NCI-H2107 treated with DMSO at 0.1 percent for 48 hours (cell line): Measurements from ENCODE around the gene GUCY1A2.
"Not testable (repeated sequence)": the region's sequence is repeated elsewhere in the genome, so short reads cannot be mapped to it uniquely, and the experiment has no call there.

Experiments
- DNase-seq: peaks from one replicate; lab custom pipeline; 2025; ENCODE audit not compliant: unreplicated experiment; lab: John Stamatoyannopoulos, UW

GUCY1A2 gene

DNA sequence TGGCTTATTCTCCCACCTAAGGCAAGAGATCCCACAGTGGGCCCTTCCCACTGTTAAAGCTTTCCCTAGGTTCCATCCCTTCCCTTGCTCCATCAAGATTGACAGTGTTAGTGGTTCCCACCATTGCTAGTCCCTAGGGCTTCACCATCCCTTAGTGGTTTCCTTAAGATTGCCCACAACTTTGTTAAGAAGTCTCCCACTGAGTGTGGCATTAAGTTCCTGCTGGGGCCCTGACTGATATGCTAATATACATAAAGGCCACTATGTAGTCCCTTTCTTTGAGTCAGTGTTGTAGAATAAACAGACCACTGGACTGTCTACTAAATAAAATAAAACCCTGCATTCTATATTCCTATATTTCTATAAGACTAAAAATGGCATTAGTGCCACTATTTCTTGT lies 176.1 kb downstream of the GUCY1A2 start:
- DNase-seq = no peak

DNA sequence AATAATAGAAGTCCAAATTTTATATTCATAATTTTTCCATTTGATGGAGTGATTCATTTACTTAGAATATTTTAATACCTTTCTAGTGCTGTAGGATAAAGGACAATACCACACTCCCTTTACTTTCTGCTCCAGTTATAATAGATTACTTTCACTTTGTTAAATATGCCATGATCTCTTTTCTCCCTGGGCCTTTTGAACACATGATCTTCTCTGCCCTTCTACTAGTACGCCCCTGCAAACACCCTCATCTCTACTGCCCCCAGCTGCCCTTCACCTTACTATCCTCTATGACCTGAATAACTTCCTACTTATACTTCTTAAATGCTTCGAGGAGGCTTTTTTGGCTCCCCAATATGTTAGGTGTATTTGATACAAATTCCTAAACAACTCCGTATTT lies 177.3 kb downstream of the GUCY1A2 start:
- no peak for DNase-seq

DNA sequence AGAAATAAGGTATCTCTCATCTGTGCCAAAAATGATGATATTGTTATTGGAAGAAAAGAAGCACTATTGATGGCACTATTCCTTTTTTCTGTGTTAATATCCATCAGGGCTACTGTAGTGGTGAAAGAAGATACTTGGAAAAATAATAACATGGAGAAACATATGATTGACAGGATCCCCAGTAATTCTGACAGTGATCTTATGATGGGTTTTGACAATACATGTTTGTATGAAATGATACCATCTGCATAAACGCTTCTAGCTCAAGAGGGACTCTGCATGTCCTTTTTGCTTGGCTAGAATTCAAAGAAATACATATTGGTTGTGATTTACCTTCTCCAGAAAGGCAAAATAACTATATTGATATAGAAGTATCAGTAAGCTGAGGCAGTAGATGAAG lies 178.1 kb downstream of the GUCY1A2 start:
- DNase-seq = no peak

DNA sequence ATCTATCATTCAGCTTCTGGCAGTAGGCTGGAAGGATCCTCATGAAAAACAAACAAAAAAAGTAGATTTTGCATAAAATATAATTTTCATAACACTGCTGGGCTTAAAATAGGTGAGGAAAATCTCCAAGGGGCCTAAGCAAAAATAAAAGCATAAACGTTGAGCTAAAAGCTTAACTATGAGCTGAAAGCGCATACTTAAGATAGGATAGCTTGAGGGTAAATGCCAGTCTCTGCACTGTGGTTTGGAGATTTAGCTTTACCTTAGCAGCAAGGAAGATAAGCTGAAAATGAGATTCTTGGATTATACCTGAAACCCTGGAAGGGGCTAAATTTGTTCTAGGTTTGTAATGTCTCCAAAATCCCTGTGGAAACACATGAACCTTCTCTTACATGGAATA lies 183.7 kb downstream of the GUCY1A2 start:
- no peak for DNase-seq

DNA sequence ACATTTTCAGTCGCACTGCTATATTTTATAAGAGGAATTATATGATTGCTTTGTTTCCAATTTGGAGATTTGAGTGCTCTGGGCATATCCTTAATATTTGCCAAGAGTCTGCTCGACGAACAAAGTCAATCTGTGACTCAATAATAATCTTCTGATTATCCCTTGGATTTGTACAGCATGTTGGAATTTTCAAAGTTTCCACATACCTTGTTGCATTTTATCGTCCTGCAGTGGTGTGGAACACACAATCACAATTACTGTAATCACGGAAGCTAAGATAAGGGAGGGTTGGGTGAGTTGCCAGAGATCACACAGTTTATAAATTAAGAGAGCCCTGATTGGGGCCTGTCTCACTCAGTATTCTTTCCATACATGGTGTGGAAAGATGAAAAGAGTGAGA lies 189.3 kb downstream of the GUCY1A2 start:
- no peak for DNase-seq

DNA sequence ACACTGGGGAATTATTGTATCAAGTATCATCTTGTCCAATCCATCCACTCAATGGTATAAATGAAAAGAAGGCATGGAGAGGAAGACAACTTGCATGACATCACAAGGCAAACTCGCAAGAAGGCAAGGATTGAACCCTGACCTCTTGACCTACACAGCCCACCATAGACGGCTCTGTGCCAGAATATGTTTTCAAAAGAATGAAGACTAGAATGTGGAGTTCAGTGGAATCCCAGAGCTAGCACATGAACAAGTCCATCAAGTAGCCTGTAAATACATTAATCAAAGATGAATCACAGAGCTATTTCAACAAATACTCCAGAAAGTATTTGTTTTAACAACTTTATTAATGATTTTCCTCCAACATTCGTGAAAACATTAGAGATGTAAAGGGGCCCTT lies 189.7 kb downstream of the GUCY1A2 start:
- DNase-seq = no peak

DNA sequence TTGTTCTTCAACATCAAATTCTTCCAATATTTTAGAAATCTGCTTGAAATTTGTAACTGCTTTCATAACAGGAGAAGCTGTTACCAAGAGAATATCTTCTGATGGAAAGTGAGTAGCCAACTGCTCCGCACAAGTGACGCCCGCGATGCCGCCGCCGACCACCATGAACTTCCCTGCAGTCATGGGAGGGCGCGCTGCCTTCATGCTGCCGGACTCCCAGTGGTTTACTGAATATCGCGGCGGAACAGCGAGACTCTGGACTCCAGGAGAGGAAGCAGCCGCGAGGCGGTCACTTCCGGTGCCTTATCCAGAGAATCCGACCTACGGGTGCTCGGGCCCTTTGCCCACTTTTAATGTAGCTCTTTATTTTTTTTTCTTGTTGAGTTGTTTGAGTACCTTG lies 190.6 kb downstream of the GUCY1A2 start:
- DNase-seq = no peak

DNA sequence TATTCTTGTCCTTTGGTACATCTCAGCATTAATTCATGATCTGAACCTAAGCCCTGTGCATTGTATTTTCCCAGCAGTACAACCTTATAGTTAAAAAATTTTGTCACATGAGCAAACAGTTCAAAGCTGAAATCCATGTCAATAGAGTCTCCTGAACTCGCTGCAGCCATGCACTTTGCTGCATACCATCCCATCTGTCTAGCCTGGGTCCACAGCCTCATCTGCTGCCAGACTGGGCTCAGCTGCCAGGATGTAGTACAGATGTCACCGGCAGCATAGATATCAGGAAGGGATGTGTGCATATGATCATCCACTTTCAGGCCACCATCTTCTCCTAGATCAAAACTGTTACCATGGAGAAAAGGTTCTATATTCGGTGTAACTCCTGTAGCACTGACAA lies 191.7 kb downstream of the GUCY1A2 start:
- not testable (repeated sequence) for DNase-seq

DNA sequence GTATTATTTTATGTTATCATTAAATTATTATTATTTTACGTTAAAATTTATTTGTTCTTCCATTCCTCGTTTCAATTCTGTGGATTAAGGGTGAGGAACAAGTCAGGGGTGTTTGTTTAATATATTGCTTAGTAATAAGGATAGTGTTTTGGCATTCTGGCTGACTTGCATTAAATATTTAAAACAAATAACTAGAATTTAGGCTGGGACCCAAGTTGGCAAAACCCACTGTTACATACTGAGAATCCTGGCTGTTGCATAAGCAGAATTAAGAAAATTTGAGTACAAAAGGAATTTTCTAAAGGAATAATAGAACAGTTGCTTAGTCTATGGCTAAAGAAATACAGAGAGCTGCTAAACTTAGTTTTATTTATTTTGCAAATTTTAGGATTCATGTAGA lies 196.4 kb downstream of the GUCY1A2 start:
- DNase-seq = no peak

DNA sequence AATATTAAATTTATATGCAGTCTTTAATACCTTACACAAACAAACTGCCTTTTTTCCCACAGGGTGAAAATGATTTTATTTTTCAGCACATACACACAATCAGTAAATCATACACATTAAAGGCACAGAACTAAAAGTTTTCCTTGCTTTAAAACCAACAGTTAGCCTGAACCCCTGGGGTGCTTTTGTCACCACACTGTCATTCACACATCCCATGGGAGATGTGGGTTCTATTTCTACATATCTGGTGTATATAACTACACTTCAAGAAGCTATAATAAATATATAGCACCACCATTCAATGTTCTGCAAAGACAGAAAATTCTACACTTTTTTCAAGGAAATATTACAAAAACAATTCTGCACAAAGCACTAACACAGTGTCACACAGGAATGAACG lies 197.0 kb downstream of the GUCY1A2 start:
- no peak for DNase-seq

DNA sequence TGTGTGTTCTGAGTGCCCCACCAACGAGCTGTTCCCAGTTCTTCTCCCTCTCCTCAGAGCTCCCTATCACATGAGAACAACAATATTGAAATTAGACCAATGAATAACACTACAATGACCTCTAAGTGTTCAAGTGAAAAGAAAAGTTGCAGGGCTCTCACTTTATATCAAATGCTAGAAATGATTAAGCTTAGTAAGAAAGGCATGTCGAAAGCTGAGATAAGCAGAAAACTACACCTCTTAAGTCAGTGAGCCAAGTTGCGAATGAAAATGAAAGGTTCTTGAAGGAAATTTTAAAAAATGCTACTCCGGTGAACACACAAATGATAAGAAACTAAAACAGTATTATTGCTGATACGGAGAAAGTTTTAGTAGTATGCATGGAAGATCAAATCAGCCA lies 199.8 kb downstream of the GUCY1A2 start:
- no peak for DNase-seq

DNA sequence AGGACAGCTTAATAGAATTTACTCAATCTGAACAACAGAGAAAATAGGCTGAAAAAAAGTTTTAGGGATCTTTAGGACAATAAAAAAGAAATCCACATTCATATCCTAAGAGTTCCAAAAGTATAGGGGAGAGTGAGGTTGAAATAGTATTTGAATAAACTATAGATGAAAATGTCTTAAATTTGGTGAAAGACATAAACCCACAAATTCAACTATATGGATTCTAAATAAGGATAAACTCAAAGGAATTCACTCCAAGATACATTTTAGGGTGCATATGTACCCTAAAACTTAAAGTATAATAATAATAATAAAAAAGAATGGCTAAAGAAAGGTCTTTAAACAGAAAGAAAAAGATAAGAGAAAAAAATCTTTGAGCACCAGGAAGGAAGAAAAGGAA lies 203.1 kb downstream of the GUCY1A2 start:
- no peak for DNase-seq

DNA sequence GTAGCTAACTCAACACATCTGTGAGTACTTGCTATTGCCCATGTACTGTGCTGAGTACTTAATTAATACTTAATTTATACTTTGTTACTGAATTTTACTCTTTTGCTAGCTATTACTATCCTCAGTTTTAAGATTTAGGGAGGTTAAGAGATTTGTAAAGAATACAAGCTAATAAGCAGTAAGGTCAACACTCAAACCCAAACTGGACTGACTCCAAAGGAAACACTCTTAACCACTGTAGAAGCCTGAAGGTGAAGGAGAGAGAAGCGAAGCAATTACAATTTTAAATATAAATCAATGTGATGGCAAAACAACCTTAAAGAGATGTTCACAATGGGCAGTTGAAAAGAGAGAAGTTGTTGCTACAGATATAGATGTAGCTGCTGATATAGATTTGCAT lies 204.5 kb downstream of the GUCY1A2 start:
- no peak for DNase-seq

DNA sequence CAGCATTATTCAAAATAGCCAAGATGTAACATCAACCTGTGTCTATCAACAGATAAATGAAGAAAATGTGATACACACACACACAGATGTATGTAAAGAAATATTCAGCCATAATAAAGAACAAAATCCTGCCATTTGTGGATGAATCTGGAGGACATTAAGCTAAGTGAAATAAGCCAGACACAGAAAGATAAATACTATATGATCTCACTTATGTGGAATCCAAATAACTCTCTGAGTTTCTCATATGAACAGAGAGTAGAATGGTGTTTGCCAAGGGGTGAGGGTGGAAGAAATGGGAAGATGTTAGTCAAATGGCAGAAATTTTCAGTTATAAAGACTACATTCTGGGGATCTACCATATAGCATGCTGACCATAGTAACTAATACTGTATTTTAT lies 224.2 kb downstream of the GUCY1A2 start:
- no peak for DNase-seq

DNA sequence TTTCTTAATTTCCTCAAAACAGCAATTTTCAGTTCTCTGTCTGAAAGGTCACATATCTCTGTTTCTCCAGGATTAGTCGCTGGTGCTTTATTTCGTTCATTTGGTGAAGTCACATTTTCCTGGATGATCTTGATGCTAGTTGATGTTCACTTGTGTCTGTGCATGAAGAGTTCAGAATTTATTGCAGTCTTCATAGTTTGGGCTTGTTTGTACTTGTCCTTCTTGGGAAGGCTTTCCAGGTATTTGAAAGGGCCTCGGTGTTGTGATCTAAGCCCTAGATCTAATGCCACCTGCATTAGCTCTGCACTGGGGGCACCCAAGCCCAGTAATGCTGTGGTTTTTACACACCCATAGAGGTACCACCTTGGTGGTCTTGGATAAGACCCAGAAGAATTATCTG lies 228.9 kb downstream of the GUCY1A2 start:
- no peak for DNase-seq

DNA sequence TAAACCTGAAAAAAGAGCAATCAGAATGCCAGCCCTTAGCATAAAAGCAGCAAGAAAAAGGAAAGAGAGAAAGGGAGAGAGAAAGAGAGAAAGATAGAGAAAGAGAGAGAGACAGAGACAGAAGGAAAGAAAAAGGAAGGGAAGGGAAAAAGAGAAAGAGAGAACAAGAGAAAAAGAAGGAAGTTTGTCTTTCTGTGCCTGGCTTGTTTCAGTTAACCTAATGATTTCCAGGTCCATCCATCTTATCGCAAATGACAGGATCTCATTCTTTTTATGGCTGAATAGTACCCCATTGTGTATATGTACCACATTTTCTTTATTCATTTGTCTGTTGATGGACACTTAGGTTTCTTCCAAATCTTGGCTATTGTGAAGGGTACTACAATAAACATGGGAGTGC lies 230.8 kb downstream of the GUCY1A2 start:
- DNase-seq = no peak

DNA sequence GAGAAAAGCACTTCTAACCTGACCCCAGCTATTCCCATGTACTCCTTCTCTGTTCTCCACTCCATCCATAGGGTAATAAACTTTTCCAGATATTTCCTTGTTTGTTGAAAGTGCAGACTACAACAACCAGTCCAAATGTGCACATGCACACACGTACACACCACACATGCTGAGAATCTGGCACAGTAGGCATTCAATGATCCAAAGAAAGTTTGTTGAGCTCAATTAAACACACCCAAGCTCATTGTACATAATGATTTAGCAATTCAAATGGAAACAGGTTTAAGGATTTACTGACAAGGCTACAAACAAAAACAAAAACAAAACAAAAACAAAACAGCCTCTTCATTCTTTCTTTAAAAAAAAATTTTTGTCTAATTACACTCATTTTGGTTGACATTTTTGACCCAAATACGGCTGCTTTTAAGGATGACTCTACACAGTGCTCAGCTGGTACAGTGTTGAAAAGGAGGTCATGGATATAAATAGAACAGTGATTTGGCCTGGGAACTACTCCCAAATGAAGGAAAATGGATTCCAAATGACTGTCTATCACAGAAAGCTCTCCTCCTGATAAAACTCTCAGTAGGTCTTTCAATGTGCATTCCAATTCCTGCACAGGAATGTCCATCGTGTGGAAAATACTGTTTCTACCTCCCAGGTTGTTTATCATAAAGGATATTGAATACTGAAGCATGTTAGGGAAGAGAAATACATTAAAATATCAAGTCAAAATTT lies 232.2 kb downstream of the GUCY1A2 start:
- DNase-seq = no peak

DNA sequence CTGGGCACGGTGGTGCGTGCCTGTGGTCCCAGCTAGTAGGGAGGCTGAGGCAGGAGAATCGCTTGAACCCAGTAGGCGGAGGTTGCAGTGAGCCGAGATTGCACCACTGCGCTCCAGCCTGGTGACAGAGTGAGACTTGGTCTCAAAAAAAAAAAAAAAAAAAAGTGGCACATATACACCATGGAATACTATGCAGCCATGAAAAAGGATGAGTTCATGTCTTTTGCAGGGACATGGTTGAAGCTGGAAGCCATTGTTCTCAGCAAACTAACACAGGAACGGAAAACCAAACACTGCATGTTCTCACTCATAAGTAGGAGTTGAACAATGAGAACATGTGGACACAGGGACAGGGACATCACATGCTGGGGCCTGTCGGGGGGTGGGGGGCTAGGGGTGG lies 241.0 kb downstream of the GUCY1A2 start:
- not testable (repeated sequence) for DNase-seq

DNA sequence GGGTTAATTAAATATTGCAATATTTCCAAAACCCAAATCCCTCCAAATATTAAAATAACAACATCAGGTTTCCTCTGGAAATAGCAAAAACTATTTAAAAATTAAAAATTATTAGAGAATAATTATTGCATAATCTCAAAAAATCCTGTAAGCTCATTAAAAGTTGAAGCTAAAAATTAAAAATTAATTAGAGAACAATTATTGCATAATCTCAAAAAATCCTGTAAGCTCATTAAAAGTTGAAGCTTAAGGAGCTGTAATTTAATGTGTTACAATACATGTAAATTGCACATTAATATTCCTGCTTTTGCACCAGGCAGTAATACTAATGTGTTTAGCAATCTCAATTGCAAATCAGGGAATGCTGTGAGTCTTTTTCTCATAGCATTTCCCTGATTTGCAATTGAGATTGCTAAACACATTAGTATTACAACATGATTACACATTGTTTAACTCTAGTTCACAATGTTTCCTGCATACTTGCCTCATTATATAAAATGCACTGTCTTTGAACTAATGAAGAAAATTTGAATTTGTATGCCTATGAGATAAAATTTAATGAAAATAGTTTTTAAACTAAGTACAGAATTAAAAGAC lies 247.7 kb downstream of the GUCY1A2 start:
- no peak for DNase-seq

DNA sequence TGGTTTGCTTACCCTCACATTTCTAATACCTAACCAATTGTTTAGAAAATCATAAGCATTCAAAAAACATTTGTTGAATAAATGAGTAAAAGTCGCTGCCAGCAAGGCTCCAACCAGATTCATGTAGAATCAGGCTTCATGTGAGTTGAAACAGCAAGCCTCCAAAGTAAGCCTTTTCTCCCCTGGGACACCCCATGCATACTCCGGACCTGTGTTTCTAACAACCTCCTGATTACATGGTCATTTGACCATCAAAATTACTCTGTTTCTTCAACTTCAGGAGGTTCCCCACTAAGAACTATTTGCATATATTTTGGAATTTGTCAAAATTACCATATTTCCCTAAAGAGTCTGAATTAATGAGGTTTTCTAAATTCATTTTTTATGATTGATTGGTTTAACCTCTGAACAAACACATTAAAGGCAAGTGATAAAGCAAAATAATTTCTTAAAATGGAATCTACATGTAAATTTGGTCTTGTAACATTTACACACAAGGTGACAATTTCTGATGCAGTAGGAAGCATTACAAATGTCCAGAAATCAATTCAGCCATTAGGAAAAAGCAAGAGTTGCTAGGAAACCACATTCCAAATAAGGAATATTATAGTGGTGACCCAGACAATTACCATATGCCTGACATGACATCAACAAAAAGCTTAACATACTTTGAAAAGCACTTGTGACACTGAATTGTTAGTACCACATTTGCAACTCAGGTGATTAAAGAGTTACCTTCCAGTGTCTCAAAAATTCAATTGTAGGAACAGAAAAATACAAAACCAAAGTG lies 252.6 kb downstream of the GUCY1A2 start:
- DNase-seq = no peak

DNA sequence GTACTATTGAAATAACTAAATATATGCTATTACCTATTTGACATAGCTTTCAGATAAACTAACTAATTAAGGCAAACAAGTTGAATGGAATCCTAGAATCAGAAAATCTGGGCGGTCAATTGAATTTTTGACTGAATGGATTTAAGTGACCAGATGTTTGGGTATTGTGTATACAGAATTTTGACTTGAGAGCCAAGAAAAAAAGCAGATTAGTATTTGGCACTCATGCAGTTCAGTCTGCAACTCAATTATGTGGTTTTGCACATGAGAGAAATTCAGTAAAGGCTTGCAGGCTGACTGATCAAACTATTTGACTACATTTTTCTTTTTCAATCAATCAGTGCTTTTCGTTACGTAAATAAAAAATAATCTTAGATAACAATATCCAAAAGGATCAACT lies 254.8 kb downstream of the GUCY1A2 start:
- DNase-seq = no peak

DNA sequence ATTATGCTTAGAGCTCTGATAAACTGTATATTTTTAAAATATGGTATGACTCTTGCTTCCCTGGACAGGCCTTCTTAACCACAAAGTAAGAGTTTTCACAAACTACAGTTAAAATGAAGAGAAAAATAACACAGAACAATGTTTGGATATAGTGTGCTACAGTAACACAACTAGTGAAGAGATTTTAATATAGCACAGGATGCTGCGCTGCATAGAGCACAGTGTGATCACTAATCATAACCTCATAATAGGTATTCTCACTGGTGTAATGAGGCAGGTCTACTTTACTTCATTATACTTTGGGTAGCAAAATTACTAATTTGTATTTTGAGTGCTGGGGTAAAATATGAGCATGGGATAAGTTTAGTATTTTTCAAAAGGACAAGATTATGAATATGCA lies 256.5 kb downstream of the GUCY1A2 start:
- no peak for DNase-seq
